Measurements from ENCODE around the gene PCNA. TPM values are rescaled to one million over a fixed set of nuclear protein-coding genes. Genes with fewer than 3 reads are reported as not detected.

Gene PCNA
- total and polyA plus RNA-seq, 2 experiments from 2014 or later = 353 to 428 TPM

- peaks cover 4% of the 10 kb centered on the region for H3K27me3 Mint-ChIP-seq (ENCODE audit: insufficient read depth, low read depth, poor library complexity)
- H2AFZ ChIP-seq = peak overlapping the region; percentile 87; the same call in 1 of the 2 replicates
These were observed 8.2 kb upstream of the PCNA start for GRCh38 chr20:5127859-5128424.

More at GRCh38 chr20:5127859-5128424, 8.2 kb upstream of the PCNA start:
- no peaks in the 10 kb centered on the region for H3K9me3 Mint-ChIP-seq
- no peak for TF ChIP-seq POLR2AphosphoS5 (IDR thresholded peaks at IDR 0.05; ENCODE audit: low read depth)
- no peak for TF ChIP-seq JUNB (IDR thresholded peaks at IDR 0.05; ENCODE audit: unreplicated experiment)
- no peak for TF ChIP-seq EZH2phosphoT487 (IDR thresholded peaks at IDR 0.05; ENCODE audit: unreplicated experiment)
- TF ChIP-seq ZNF114 (CRISPR knock-in tag; IDR thresholded peaks at IDR 0.05) = no peak
- TF ChIP-seq NANOG (IDR thresholded peaks at IDR 0.05; ENCODE audit: borderline replicate concordance) = no peak
- TF ChIP-seq, protein P1, sequence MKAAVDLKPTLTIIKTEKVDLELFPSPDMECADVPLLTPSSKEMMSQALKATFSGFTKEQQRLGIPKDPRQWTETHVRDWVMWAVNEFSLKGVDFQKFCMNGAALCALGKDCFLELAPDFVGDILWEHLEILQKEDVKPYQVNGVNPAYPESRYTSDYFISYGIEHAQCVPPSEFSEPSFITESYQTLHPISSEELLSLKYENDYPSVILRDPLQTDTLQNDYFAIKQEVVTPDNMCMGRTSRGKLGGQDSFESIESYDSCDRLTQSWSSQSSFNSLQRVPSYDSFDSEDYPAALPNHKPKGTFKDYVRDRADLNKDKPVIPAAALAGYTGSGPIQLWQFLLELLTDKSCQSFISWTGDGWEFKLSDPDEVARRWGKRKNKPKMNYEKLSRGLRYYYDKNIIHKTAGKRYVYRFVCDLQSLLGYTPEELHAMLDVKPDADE (IDR thresholded peaks at IDR 0.05) = no peak
- TF ChIP-seq CREB1 (CRISPR knock-in tag; IDR thresholded peaks at IDR 0.05; ENCODE audit: low read depth) = no peak
- no peak for TF ChIP-seq REST (IDR thresholded peaks at IDR 0.05; ENCODE audit: unreplicated experiment)
- TF ChIP-seq, protein P2, sequence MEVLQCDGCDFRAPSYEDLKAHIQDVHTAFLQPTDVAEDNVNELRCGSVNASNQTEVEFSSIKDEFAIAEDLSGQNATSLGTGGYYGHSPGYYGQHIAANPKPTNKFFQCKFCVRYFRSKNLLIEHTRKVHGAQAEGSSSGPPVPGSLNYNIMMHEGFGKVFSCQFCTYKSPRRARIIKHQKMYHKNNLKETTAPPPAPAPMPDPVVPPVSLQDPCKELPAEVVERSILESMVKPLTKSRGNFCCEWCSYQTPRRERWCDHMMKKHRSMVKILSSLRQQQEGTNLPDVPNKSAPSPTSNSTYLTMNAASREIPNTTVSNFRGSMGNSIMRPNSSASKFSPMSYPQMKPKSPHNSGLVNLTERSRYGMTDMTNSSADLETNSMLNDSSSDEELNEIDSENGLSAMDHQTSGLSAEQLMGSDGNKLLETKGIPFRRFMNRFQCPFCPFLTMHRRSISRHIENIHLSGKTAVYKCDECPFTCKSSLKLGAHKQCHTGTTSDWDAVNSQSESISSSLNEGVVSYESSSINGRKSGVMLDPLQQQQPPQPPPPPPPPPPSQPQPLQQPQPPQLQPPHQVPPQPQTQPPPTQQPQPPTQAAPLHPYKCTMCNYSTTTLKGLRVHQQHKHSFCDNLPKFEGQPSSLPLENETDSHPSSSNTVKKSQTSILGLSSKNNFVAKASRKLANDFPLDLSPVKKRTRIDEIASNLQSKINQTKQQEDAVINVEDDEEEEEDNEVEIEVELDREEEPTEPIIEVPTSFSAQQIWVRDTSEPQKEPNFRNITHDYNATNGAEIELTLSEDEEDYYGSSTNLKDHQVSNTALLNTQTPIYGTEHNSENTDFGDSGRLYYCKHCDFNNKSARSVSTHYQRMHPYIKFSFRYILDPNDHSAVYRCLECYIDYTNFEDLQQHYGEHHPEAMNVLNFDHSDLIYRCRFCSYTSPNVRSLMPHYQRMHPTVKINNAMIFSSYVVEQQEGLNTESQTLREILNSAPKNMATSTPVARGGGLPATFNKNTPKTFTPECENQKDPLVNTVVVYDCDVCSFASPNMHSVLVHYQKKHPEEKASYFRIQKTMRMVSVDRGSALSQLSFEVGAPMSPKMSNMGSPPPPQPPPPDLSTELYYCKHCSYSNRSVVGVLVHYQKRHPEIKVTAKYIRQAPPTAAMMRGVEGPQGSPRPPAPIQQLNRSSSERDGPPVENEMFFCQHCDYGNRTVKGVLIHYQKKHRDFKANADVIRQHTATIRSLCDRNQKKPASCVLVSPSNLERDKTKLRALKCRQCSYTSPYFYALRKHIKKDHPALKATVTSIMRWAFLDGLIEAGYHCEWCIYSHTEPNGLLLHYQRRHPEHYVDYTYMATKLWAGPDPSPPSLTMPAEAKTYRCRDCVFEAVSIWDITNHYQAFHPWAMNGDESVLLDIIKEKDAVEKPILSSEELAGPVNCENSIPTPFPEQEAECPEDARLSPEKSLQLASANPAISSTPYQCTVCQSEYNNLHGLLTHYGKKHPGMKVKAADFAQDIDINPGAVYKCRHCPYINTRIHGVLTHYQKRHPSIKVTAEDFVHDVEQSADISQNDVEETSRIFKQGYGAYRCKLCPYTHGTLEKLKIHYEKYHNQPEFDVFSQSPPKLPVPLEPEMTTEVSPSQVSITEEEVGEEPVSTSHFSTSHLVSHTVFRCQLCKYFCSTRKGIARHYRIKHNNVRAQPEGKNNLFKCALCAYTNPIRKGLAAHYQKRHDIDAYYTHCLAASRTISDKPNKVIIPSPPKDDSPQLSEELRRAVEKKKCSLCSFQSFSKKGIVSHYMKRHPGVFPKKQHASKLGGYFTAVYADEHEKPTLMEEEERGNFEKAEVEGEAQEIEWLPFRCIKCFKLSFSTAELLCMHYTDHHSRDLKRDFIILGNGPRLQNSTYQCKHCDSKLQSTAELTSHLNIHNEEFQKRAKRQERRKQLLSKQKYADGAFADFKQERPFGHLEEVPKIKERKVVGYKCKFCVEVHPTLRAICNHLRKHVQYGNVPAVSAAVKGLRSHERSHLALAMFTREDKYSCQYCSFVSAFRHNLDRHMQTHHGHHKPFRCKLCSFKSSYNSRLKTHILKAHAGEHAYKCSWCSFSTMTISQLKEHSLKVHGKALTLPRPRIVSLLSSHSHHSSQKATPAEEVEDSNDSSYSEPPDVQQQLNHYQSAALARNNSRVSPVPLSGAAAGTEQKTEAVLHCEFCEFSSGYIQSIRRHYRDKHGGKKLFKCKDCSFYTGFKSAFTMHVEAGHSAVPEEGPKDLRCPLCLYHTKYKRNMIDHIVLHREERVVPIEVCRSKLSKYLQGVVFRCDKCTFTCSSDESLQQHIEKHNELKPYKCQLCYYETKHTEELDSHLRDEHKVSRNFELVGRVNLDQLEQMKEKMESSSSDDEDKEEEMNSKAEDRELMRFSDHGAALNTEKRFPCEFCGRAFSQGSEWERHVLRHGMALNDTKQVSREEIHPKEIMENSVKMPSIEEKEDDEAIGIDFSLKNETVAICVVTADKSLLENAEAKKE (CRISPR knock-in tag; IDR thresholded peaks at IDR 0.05) = no peak
- no peak for TF ChIP-seq EZH2 (IDR thresholded peaks at IDR 0.05; ENCODE audit: low read depth, unreplicated experiment)
- TF ChIP-seq ZNF331 (CRISPR knock-in tag; IDR thresholded peaks at IDR 0.05; ENCODE audit: low read depth) = no peak
- peak overlapping the region; percentile 95 for H3K27ac Mint-ChIP-seq
- peaks cover 8% of the 10 kb centered on the region for H3K4me1 ChIP-seq (ENCODE audit: insufficient read depth)
- H3K36me3 Mint-ChIP-seq (ENCODE audit: low read depth) = no peaks in the 10 kb centered on the region
- DNase-seq (ENCODE audit: low spot score) (no peak), ATAC-seq (no peak)
- peak overlapping the region; percentile 83 for H3K4me2 ChIP-seq
- peak overlapping the region; percentile 92 for H3K4me3 Mint-ChIP-seq
- no peaks in the 10 kb centered on the region; the same call in 1 of the 2 replicates for H3K36me3 ChIP-seq (ENCODE audit: insufficient read depth)
- H3K4me1 Mint-ChIP-seq = peaks cover 15% of the 10 kb centered on the region
- H3K9me2 ChIP-seq (ENCODE audit: insufficient read depth) = no peaks in the 10 kb centered on the region
- peak overlapping the region; percentile 86 for H3K4me3 ChIP-seq
- peak overlapping the region; percentile 89; the same call in 1 of the 2 replicates for H3K27ac ChIP-seq (ENCODE audit: low read depth)
- peaks cover 5% of the 10 kb centered on the region for H3F3A ChIP-seq (replicated peaks; ENCODE audit: low read depth)
- peaks cover 52% of the 10 kb centered on the region for H3K79me2 ChIP-seq (replicated peaks; ENCODE audit: insufficient read depth)
- no peaks in the 10 kb centered on the region; the same call in 1 of the 2 replicates for H4K20me1 ChIP-seq (replicated peaks; ENCODE audit: insufficient read depth)
- H3K27me3 ChIP-seq (ENCODE audit: insufficient read depth) = no peaks in the 10 kb centered on the region
